TTC549 (cell line): ENCODE measurements around the gene DGLUCY.
"Not testable (repeated sequence)": the region's sequence is repeated elsewhere in the genome, so short reads cannot be mapped to it uniquely, and the experiment has no call there.

Experiments used
- FAIRE-seq: peaks from 2 replicates; lab custom pipeline; 2012; peaks lifted over from hg19 to GRCh38; lab: Jason Lieb, UNC

The DGLUCY gene

GRCh38 chr14:91171291-91171690, 57.4 kb downstream of the DGLUCY start:
- no peak for FAIRE-seq

- no peak for FAIRE-seq
Measured at GRCh38 chr14:91173221-91173670, 59.4 kb downstream of the DGLUCY start.

GRCh38 chr14:91173904-91174303, 60.0 kb downstream of the DGLUCY start:
- no peak for FAIRE-seq

GRCh38 chr14:91175291-91176201, 61.7 kb downstream of the DGLUCY start:
- FAIRE-seq, result no peak

- peak; percentile 56 for FAIRE-seq
Measured at GRCh38 chr14:91177073-91178034, 63.5 kb downstream of the DGLUCY start.

GRCh38 chr14:91180611-91181010, 66.7 kb downstream of the DGLUCY start:
- no peak for FAIRE-seq

- FAIRE-seq, result not testable (repeated sequence)
Measured at GRCh38 chr14:91182753-91183152, 68.9 kb downstream of the DGLUCY start.

GRCh38 chr14:91184559-91184958, 70.7 kb downstream of the DGLUCY start:
- no peak for FAIRE-seq

GRCh38 chr14:91185721-91186120, 71.8 kb downstream of the DGLUCY start:
- FAIRE-seq, result no peak

GRCh38 chr14:91186515-91187066, 72.7 kb downstream of the DGLUCY start:
- no peak for FAIRE-seq

GRCh38 chr14:91187271-91187670, 73.4 kb downstream of the DGLUCY start:
- no peak for FAIRE-seq

GRCh38 chr14:91190853-91191252, 77.0 kb downstream of the DGLUCY start:
- FAIRE-seq, result no peak

GRCh38 chr14:91193069-91193468, 79.2 kb downstream of the DGLUCY start:
- FAIRE-seq, result no peak

- FAIRE-seq, result no peak
Measured at GRCh38 chr14:91195881-91196280, 82.0 kb downstream of the DGLUCY start.

GRCh38 chr14:91197631-91198030, 83.8 kb downstream of the DGLUCY start:
- FAIRE-seq, result no peak

- FAIRE-seq, result not testable (repeated sequence)
Measured at GRCh38 chr14:91200802-91201201, 86.9 kb downstream of the DGLUCY start.

- FAIRE-seq, result no peak
Measured at GRCh38 chr14:91202234-91202974, 88.5 kb downstream of the DGLUCY start.

- FAIRE-seq, result no peak
Measured at GRCh38 chr14:91204657-91205056, 90.8 kb downstream of the DGLUCY start.

- FAIRE-seq, result no peak
Measured at GRCh38 chr14:91205459-91205858, 91.6 kb downstream of the DGLUCY start.

- no peak for FAIRE-seq
Measured at GRCh38 chr14:91207008-91207407, 93.1 kb downstream of the DGLUCY start.

GRCh38 chr14:91211017-91211416, 97.1 kb downstream of the DGLUCY start:
- no peak for FAIRE-seq

GRCh38 chr14:91214306-91214705, 100.4 kb downstream of the DGLUCY start:
- FAIRE-seq, result no peak
